Neural cell (in vitro differentiated cells): Measurements from ENCODE around the gene DISP3. TPM values are rescaled to one million over a fixed set of nuclear protein-coding genes. Genes with fewer than 3 reads are reported as not detected.

Source experiments
- H2AFZ ChIP-seq: fragments of 200-600, 300-800 bp; sonication (generic), shearing (Covaris generic); 2 replicates; pipeline ENCODE4 v1.6.0; 2014; ENCODE audit warnings: low read depth, mild to moderate bottlenecking, antibody characterized with exemption, low read length, moderate library complexity
- H3F3A ChIP-seq: fragments of 200-600 bp; shearing (Covaris generic); 2 replicates; pipeline ENCODE4 v1.6.1; 2016; ENCODE audit warnings: mild to moderate bottlenecking, moderate library complexity, mixed read lengths, antibody characterized with exemption, low read length; ENCODE audit not compliant: insufficient read depth, poor library complexity, severe bottlenecking
- H3K27ac ChIP-seq: fragments of 200-600, 300-800 bp; sonication (generic), shearing (Covaris generic); 2 replicates; pipeline ENCODE4 v1.5.1; 2014; ENCODE audit warnings: mild to moderate bottlenecking, low read length, moderate library complexity
- H3K27me3 ChIP-seq: fragments of 300-800, 200-600 bp; sonication (generic), shearing (Covaris generic); 2 replicates; pipeline ENCODE4 v1.6.0; 2014; ENCODE audit warnings: mild to moderate bottlenecking, low read depth, low read length, moderate library complexity; ENCODE audit not compliant: insufficient read depth
- H3K36me3 ChIP-seq: fragments of 300-800, 200-600 bp; sonication (generic), shearing (Covaris generic); 2 replicates; pipeline ENCODE4 v1.5.1; 2014; ENCODE audit warnings: mild to moderate bottlenecking, antibody characterized with exemption, low read length, moderate library complexity; ENCODE audit not compliant: insufficient read depth
- H3K4me2 ChIP-seq: fragments of 300-800, 200-600 bp; sonication (generic), shearing (Covaris generic); 2 replicates; pipeline ENCODE4 v1.6.0; 2014; ENCODE audit warnings: mild to moderate bottlenecking, low read length
- H3K4me3 ChIP-seq: fragments of 300-800, 200-600 bp; sonication (generic), shearing (Covaris generic); 2 replicates; pipeline ENCODE4 v1.5.1; 2014; ENCODE audit warnings: mild to moderate bottlenecking, low read length, moderate library complexity
- H3K79me2 ChIP-seq: fragments of 200-600 bp; shearing (Covaris generic); replicated peaks from 2 replicates; pipeline ENCODE4 v1.6.0; 2014; ENCODE audit warnings: mild to moderate bottlenecking, low read length, moderate library complexity; ENCODE audit not compliant: insufficient read depth
- H3K9ac ChIP-seq: fragments of 300-800, 200-600 bp; sonication (generic), shearing (Covaris generic); 2 replicates; pipeline ENCODE4 v1.6.1; 2016; ENCODE audit warnings: mild to moderate bottlenecking, low read length, mixed read lengths
- H3K9me2 ChIP-seq: fragments of 200-600 bp; shearing (Covaris generic); 2 replicates; pipeline ENCODE4 v1.6.1; 2016; ENCODE audit warnings: mild to moderate bottlenecking, low read length, mixed read lengths; ENCODE audit not compliant: insufficient read depth
- H3K9me3 ChIP-seq: fragments of 200-600, 300-800 bp; sonication (generic), shearing (Covaris generic); 2 replicates; pipeline ENCODE4 v1.6.1; 2016; ENCODE audit warnings: mild to moderate bottlenecking, mixed run types, low read length, moderate library complexity, mixed read lengths
- H4K20me1 ChIP-seq: fragments of 200-600 bp; shearing (Covaris generic); 2 replicates; pipeline ENCODE4 v1.6.1; 2016; ENCODE audit warnings: mild to moderate bottlenecking, mixed run types; ENCODE audit not compliant: insufficient read depth
- EP300 ChIP-seq: fragments of 450-650 bp; conservative IDR thresholded peaks from 2 replicates; pipeline ENCODE4 v1.6.1; 2014; ENCODE audit warnings: antibody characterized with exemption, mild to moderate bottlenecking, moderate library complexity; ENCODE audit not compliant: poor library complexity, severe bottlenecking
- EZH2 ChIP-seq: fragments of 200-600, 300-800 bp; shearing (Covaris generic), sonication (generic); IDR thresholded peaks from 2 replicates; pipeline ENCODE4 v1.6.1; 2014; ENCODE audit warnings: antibody characterized with exemption, low read length, borderline replicate concordance, mild to moderate bottlenecking; ENCODE audit not compliant: insufficient read depth, poor library complexity, severe bottlenecking
- SMC3 ChIP-seq: fragments of 450-650 bp; conservative IDR thresholded peaks from 2 replicates; pipeline ENCODE4 v1.6.1; 2014; ENCODE audit warnings: antibody characterized with exemption, mild to moderate bottlenecking, moderate library complexity; ENCODE audit not compliant: poor library complexity
- TAF1 ChIP-seq: IDR thresholded peaks from 2 replicates; pipeline ENCODE4 v1.6.1; 2012; ENCODE audit warnings: low read depth
- polyA plus RNA-seq: library from polyadenylated mRNA; depleted of rRNA; stranded (reverse); fragments of >200 nt; gene quantifications from 2 replicates; pipeline ENCODE4 v1.2.3, GENCODE V29; 2014
- TF ChIP-seq, protein P1 (sequence below): IDR thresholded peaks from 2 replicates; pipeline ENCODE4 v1.6.1; 2012; ENCODE audit warnings: borderline replicate concordance

The DISP3 gene
- polyA plus RNA-seq, 1 donor from 2014 or later = 14.9 TPM

GRCh38 chr1:11449100-11449403, 29.9 kb upstream of the DISP3 start:
- no peaks in the 10 kb centered on the region for H3K36me3 ChIP-seq
- H2AFZ ChIP-seq = no peak overlapping the region
- no peak overlapping the region for H3K4me3 ChIP-seq
- H3K9ac ChIP-seq = no peak overlapping the region
- no peak for TF ChIP-seq TAF1
- no peak for TF ChIP-seq SMC3
- TF ChIP-seq, protein P1, sequence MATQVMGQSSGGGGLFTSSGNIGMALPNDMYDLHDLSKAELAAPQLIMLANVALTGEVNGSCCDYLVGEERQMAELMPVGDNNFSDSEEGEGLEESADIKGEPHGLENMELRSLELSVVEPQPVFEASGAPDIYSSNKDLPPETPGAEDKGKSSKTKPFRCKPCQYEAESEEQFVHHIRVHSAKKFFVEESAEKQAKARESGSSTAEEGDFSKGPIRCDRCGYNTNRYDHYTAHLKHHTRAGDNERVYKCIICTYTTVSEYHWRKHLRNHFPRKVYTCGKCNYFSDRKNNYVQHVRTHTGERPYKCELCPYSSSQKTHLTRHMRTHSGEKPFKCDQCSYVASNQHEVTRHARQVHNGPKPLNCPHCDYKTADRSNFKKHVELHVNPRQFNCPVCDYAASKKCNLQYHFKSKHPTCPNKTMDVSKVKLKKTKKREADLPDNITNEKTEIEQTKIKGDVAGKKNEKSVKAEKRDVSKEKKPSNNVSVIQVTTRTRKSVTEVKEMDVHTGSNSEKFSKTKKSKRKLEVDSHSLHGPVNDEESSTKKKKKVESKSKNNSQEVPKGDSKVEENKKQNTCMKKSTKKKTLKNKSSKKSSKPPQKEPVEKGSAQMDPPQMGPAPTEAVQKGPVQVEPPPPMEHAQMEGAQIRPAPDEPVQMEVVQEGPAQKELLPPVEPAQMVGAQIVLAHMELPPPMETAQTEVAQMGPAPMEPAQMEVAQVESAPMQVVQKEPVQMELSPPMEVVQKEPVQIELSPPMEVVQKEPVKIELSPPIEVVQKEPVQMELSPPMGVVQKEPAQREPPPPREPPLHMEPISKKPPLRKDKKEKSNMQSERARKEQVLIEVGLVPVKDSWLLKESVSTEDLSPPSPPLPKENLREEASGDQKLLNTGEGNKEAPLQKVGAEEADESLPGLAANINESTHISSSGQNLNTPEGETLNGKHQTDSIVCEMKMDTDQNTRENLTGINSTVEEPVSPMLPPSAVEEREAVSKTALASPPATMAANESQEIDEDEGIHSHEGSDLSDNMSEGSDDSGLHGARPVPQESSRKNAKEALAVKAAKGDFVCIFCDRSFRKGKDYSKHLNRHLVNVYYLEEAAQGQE = no peak
- H3K79me2 ChIP-seq = no peaks in the 10 kb centered on the region
- no peaks in the 10 kb centered on the region for H3K9me2 ChIP-seq
- H3K9me3 ChIP-seq = no peaks in the 10 kb centered on the region
- no peaks in the 10 kb centered on the region for H3F3A ChIP-seq
- H3K27me3 ChIP-seq = no peaks in the 10 kb centered on the region
- no peaks in the 10 kb centered on the region for H4K20me1 ChIP-seq
- no peak overlapping the region for H3K27ac ChIP-seq
- H3K4me2 ChIP-seq = no peak overlapping the region

- H3K9me2 ChIP-seq = no peaks in the 10 kb centered on the region
- H4K20me1 ChIP-seq = no peaks in the 10 kb centered on the region
- no peak overlapping the region for H2AFZ ChIP-seq
- no peak overlapping the region for H3K4me3 ChIP-seq
- TF ChIP-seq SMC3 = no peak
- no peak overlapping the region for H3K27ac ChIP-seq
- no peaks in the 10 kb centered on the region for H3K79me2 ChIP-seq
- H3K9me3 ChIP-seq = no peaks in the 10 kb centered on the region
- no peaks in the 10 kb centered on the region for H3F3A ChIP-seq
- H3K4me2 ChIP-seq = no peak overlapping the region
- H3K27me3 ChIP-seq = no peaks in the 10 kb centered on the region
- H3K36me3 ChIP-seq = no peaks in the 10 kb centered on the region
- H3K9ac ChIP-seq = no peak overlapping the region
These were observed 28.6 kb upstream of the DISP3 start for GRCh38 chr1:11450310-11450709.

DNA sequence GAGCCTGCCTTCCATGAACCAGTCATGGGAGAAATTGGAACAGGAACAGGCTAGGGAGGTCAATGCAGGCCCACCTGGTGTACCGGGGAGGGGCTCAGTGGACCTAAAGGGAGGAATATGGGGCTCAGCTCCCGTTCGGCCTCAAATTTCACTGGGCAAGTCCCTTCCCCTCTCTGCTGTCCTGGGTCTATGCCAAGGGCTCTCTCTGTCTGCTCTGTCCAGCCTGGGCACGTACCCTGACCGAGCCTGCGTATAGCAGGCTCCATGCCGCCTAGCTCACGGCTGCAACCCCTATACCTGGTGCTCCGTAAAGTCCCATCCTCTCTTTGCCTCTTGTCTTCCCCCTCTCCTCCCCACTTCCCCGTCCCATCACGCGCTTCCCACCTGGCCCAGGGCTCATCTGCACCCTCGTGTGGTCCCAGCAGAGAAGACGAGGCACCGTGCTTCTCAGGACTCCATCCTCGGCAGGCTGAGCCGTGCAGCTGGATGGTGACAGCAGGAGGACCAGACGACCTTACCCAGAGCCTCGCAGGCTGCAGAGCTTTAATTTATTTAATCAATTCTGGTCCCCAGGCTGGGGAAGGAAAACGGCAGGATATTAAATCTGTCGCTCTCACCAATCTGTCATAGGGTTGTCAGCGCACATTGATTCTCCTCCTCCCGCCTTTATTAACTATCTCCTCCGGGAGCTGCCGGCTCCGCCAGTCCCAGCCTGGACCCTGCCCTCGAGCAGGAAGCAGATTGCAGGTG, 25.0 kb upstream of the DISP3 start:
- no peaks in the 10 kb centered on the region for H3K27me3 ChIP-seq
- no peaks in the 10 kb centered on the region for H3K9me2 ChIP-seq
- no peaks in the 10 kb centered on the region for H3F3A ChIP-seq
- H3K79me2 ChIP-seq = no peaks in the 10 kb centered on the region
- peak overlapping the region; percentile 17 for H3K27ac ChIP-seq
- H3K4me2 ChIP-seq = peak overlapping the region; percentile 43
- TF ChIP-seq EP300 = peak; percentile 27
- no peak for TF ChIP-seq EZH2
- TF ChIP-seq SMC3 = no peak
- H3K36me3 ChIP-seq = no peaks in the 10 kb centered on the region
- H3K9ac ChIP-seq = no peak overlapping the region
- H2AFZ ChIP-seq = no peak overlapping the region
- H3K4me3 ChIP-seq = peak overlapping the region; percentile 38
- H4K20me1 ChIP-seq = no peaks in the 10 kb centered on the region
- no peaks in the 10 kb centered on the region for H3K9me3 ChIP-seq
